HFFc6 (cell line): ENCODE measurements around the gene ZNF90. TPM values are rescaled to one million over a fixed set of nuclear protein-coding genes. Genes with fewer than 3 reads are reported as not detected.
"Not testable (repeated sequence)": the region's sequence is repeated elsewhere in the genome, so short reads cannot be mapped to it uniquely, and the experiment has no call there.

Source experiments
- DNase-seq: peaks from one replicate; pipeline ENCODE4 v3.0.0-alpha.2; 2018
- H3K27ac Mint-ChIP-seq: 2 replicates; pipeline ENCODE4 v1.8.0; 2020; ENCODE audit warnings: mild to moderate bottlenecking, mixed read lengths
- H3K27me3 Mint-ChIP-seq: 2 replicates; pipeline ENCODE4 v1.8.0; 2021; ENCODE audit warnings: mild to moderate bottlenecking, moderate library complexity, mixed read lengths; ENCODE audit not compliant: insufficient read depth
- H3K36me3 Mint-ChIP-seq: 2 replicates; pipeline ENCODE4 v1.8.0; 2021; ENCODE audit warnings: low read depth, mixed read lengths
- H3K4me1 Mint-ChIP-seq: 2 replicates; pipeline ENCODE4 v1.8.0; 2020; ENCODE audit warnings: low read depth, mixed read lengths
- H3K4me3 Mint-ChIP-seq: 2 replicates; pipeline ENCODE4 v1.8.0; 2020; ENCODE audit warnings: mild to moderate bottlenecking, moderate library complexity, mixed read lengths
- H3K9me3 Mint-ChIP-seq: 2 replicates; pipeline ENCODE4 v1.8.0; 2020; ENCODE audit warnings: mild to moderate bottlenecking, mixed read lengths
- CTCF ChIP-seq: fragments of 200-600 bp; sonication (generic); IDR thresholded peaks from 2 replicates; pipeline ENCODE4 v1.5.0; 2021; ENCODE audit warnings: antibody characterized with exemption, mild to moderate bottlenecking
- total RNA-seq, 6 experiments: library from RNA; stranded (reverse); fragmentation: NEBNext Ultra II Directional; extraction: Animal tissue kit (Norgen Biotek cat#: 25700); gene quantifications; 2 replicates in 1 of 6; 3 replicates in 5 of 6; pipeline ENCODE4 v1.2.3, GENCODE V29; 2021

Gene ZNF90
- total RNA-seq, 6 experiments from 2014 or later = 0.74 to 1.6 (median 1.2) TPM

- H3K4me3 Mint-ChIP-seq = no peak overlapping the region
- no peak for TF ChIP-seq CTCF
- no peak for DNase-seq
- H3K27me3 Mint-ChIP-seq = peaks cover 4% of the 10 kb centered on the region; the same call in 1 of the 2 replicates
- no peaks in the 10 kb centered on the region for H3K4me1 Mint-ChIP-seq
- peaks cover 60% of the 10 kb centered on the region for H3K9me3 Mint-ChIP-seq
- H3K27ac Mint-ChIP-seq = no peak overlapping the region
- peaks cover 10% of the 10 kb centered on the region; the same call in 1 of the 2 replicates for H3K36me3 Mint-ChIP-seq
These were observed 9.9 kb upstream of the ZNF90 start for GRCh38 chr19:20067943-20068342.

GRCh38 chr19:20068559-20068958 lies 9.2 kb upstream of the ZNF90 start:
- H3K27me3 Mint-ChIP-seq, DNase-seq, H3K4me1 Mint-ChIP-seq, H3K36me3 Mint-ChIP-seq, H3K27ac Mint-ChIP-seq, H3K4me3 Mint-ChIP-seq: not testable (repeated sequence)
- peaks cover 60% of the 10 kb centered on the region for H3K9me3 Mint-ChIP-seq

GRCh38 chr19:20070691-20071090 lies 7.1 kb upstream of the ZNF90 start:
- Mint-ChIP-seq H3K36me3 (peaks cover 10% of the 10 kb centered on the region; the same call in 1 of the 2 replicates), H3K4me3 (no peak overlapping the region), H3K9me3 (peaks cover 56% of the 10 kb centered on the region), H3K27ac (no peak overlapping the region), H3K4me1 (no peaks in the 10 kb centered on the region), H3K27me3 (peaks cover 4% of the 10 kb centered on the region; the same call in 1 of the 2 replicates)
- DNase-seq = no peak
- TF ChIP-seq CTCF = no peak

- peaks cover 48% of the 10 kb centered on the region for H3K9me3 Mint-ChIP-seq
- H3K4me3 Mint-ChIP-seq = no peak overlapping the region
- TF ChIP-seq CTCF = no peak
- peaks cover 14% of the 10 kb centered on the region; the same call in 1 of the 2 replicates for H3K36me3 Mint-ChIP-seq
- no peak overlapping the region for H3K27ac Mint-ChIP-seq
- H3K4me1 Mint-ChIP-seq = no peaks in the 10 kb centered on the region
- no peak for DNase-seq
- H3K27me3 Mint-ChIP-seq = peaks cover 4% of the 10 kb centered on the region; the same call in 1 of the 2 replicates
These were observed 4.9 kb upstream of the ZNF90 start for GRCh38 chr19:20072936-20073335.

- peak overlapping the region; percentile 67; the same call in 1 of the 2 replicates for H3K27ac Mint-ChIP-seq
- no peak for TF ChIP-seq CTCF
- peaks cover 2% of the 10 kb centered on the region for H3K27me3 Mint-ChIP-seq
- H3K4me1 Mint-ChIP-seq = peaks cover 5% of the 10 kb centered on the region; the same call in 1 of the 2 replicates
- peaks cover 37% of the 10 kb centered on the region for H3K36me3 Mint-ChIP-seq
- peak; percentile 28 for DNase-seq
- H3K9me3 Mint-ChIP-seq = peaks cover 44% of the 10 kb centered on the region
- H3K4me3 Mint-ChIP-seq = peak overlapping the region; percentile 89
These were observed 806 bp downstream of the ZNF90 start for GRCh38 chr19:20078581-20079031.

- no peak overlapping the region for H3K27ac Mint-ChIP-seq
- DNase-seq = no peak
- H3K4me1 Mint-ChIP-seq = peaks cover 5% of the 10 kb centered on the region; the same call in 1 of the 2 replicates
These were observed 1.7 kb downstream of the ZNF90 start for GRCh38 chr19:20079476-20079875.

More at GRCh38 chr19:20079476-20079875, 1.7 kb downstream of the ZNF90 start:
- peaks cover 46% of the 10 kb centered on the region for H3K9me3 Mint-ChIP-seq
- H3K27me3 Mint-ChIP-seq = peaks cover 2% of the 10 kb centered on the region
- H3K4me3 Mint-ChIP-seq = peak overlapping the region; percentile 89
- TF ChIP-seq CTCF = no peak
- peaks cover 38% of the 10 kb centered on the region for H3K36me3 Mint-ChIP-seq
